22Rv1 (cell line): ENCODE data around the gene TAGLN.

ENCODE experiments used
- ZFX ChIP-seq: fragments of 450-650 bp; IDR thresholded peaks from 2 replicates; pipeline ENCODE4 v1.6.1; 2017; ENCODE audit warnings: antibody characterized with exemption, borderline replicate concordance
- TF ChIP-seq, protein P1 (sequence below): fragments of 450-650 bp; IDR thresholded peaks from 2 replicates; pipeline ENCODE4 v1.5.1; 2017; ENCODE audit warnings: mild to moderate bottlenecking

DNA sequence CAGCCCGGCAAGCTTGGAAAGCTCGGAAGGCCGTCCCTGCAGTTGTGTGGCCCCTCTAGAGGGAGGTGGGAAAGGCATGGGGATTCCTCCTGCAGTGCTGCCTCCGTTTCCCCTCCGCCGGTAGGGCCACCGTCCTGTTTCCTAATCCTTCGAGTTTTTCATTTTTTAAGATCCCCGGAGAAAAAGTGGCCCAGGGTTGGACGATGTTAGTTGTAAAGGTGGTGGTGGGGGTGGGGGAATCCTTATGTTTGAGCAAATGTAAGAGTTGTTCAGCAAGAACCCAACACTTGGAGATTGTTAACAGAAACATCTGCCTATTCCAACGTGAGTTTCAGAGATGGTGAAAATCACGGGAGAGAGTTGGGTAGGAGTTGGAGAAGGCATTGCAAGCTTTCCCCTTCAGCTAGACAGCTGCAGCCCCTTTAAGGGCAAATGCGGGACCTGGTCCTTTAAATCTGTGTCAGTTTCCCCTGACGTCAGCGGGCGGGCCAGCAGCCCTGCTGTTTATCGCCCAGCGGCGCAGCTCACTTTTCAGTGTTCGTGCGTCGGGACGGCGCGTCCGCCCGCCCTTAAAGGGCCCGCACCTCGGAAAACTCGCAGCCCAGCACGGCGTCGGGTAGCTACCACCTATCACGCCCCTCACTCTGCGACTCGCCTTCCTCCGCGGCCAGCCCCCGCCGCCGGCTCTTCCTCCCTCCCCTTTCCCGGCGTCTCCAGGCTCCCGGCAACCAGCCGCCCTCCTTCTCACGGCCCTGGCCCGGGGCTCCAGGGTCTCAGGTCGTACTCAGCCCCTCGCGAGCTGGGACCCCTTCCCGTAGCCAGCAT lies 20.7 kb upstream of the TAGLN start, which contains the start of gene SIDT2:
- TF ChIP-seq, protein P1, sequence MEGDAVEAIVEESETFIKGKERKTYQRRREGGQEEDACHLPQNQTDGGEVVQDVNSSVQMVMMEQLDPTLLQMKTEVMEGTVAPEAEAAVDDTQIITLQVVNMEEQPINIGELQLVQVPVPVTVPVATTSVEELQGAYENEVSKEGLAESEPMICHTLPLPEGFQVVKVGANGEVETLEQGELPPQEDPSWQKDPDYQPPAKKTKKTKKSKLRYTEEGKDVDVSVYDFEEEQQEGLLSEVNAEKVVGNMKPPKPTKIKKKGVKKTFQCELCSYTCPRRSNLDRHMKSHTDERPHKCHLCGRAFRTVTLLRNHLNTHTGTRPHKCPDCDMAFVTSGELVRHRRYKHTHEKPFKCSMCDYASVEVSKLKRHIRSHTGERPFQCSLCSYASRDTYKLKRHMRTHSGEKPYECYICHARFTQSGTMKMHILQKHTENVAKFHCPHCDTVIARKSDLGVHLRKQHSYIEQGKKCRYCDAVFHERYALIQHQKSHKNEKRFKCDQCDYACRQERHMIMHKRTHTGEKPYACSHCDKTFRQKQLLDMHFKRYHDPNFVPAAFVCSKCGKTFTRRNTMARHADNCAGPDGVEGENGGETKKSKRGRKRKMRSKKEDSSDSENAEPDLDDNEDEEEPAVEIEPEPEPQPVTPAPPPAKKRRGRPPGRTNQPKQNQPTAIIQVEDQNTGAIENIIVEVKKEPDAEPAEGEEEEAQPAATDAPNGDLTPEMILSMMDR: no peak
- TF ChIP-seq ZFX: no peak
